GM12878 (cell line): ENCODE results near the gene HLA-B. TPM values are rescaled to one million over a fixed set of nuclear protein-coding genes. Genes with fewer than 3 reads are reported as not detected.

Source experiments
- ATAC-seq: fragments of 200-7000 bp; cut with Tn5 transposase; 3 replicates; pipeline ENCODE4 v1.9.1; 2020; ENCODE audit warnings: mild to moderate bottlenecking, moderate library complexity
- BruUV-seq: library from RNA; stranded (reverse); fragments of 400-500 nt; replicated peaks from 2 replicates; lab custom pipeline; 2021; lab: Mats Ljungman, UMichigan
- CTCF ChIA-PET: fragments of 300-600 bp; sonication (Branson Sonifier 250); formaldehyde crosslinking; extraction: SDS; loops from one replicate; lab custom pipeline; 2021; ENCODE audit warnings: inconsistent platforms; lab: Yijun Ruan, JAX
- POLR2A ChIA-PET: fragments of 350-600 bp; formaldehyde crosslinking; extraction: SDS; loops from one replicate; lab custom pipeline; 2021; ENCODE audit warnings: inconsistent platforms; lab: Charles Lee
- RAD21 ChIA-PET: fragments of 300-600 bp; sonication (Branson Sonifier 250); formaldehyde crosslinking; loops from one replicate; lab custom pipeline; 2023; ENCODE audit warnings: antibody characterized with exemption; ENCODE audit not compliant: unreplicated experiment; lab: Charles Lee
- SMC1A ChIA-PET: fragments of 300-600 bp; sonication (Branson Sonifier 250); formaldehyde crosslinking; loops from one replicate; lab custom pipeline; 2023; ENCODE audit not compliant: unreplicated experiment, uncharacterized antibody; lab: Charles Lee
- DNase-seq: peaks from one replicate; pipeline ENCODE4 v3.0.0-alpha.2; 2011; ENCODE audit warnings: low read depth, low spot score
- FAIRE-seq: peaks from 3 replicates; lab custom pipeline; 2011; peaks lifted over from hg19 to GRCh38; lab: Jason Lieb, UNC
- H2AFZ ChIP-seq: 2 replicates; pipeline ENCODE4 v1.6.0; 2011; ENCODE audit warnings: low read depth, low read length, control low read depth; ENCODE audit not compliant: control insufficient read depth
- H3K27ac ChIP-seq: 2 replicates; pipeline ENCODE4 v1.5.1; 2011; ENCODE audit warnings: control low read depth; ENCODE audit not compliant: control insufficient read depth, insufficient read depth
- H3K27me3 ChIP-seq, 2 experiments: replicated peaks in 1 of 2; 2 replicates each; pipeline versions ENCODE4 v1.6.0 to v1.6.1; 2011; ENCODE audit warnings: low read length in 1 of 2; ENCODE audit not compliant: control insufficient read depth in 2 of 2, insufficient read depth in 2 of 2
- H3K36me3 ChIP-seq, 2 experiments: 2 replicates each; pipeline ENCODE4 v1.5.1; 2011; ENCODE audit warnings: low read length in 1 of 2; ENCODE audit not compliant: control insufficient read depth in 2 of 2, insufficient read depth in 2 of 2
- H3K4me1 ChIP-seq: 2 replicates; pipeline ENCODE4 v1.6.1; 2011; ENCODE audit warnings: mild to moderate bottlenecking, low read length, moderate library complexity, mixed read lengths; ENCODE audit not compliant: control insufficient read depth, insufficient read depth
- H3K4me2 ChIP-seq: 2 replicates; pipeline ENCODE4 v1.6.0; 2011; ENCODE audit warnings: control low read depth; ENCODE audit not compliant: control insufficient read depth, insufficient read depth
- H3K4me3 ChIP-seq: fragments of 200-600 bp; sonication (generic); 2 replicates; pipeline ENCODE4 v1.5.1; 2016
- H3K79me2 ChIP-seq: 2 replicates; pipeline ENCODE4 v1.6.0; 2011; ENCODE audit warnings: low read length; ENCODE audit not compliant: control insufficient read depth, insufficient read depth
- H3K9ac ChIP-seq: 2 replicates; pipeline ENCODE4 v1.8.0; 2011; ENCODE audit warnings: low read length, control low read depth, mixed read lengths; ENCODE audit not compliant: control insufficient read depth, insufficient read depth
- H3K9me3 ChIP-seq: replicated peaks from 3 replicates; pipeline ENCODE4 v1.5.1; 2011; ENCODE audit warnings: mild to moderate bottlenecking, low read length; ENCODE audit not compliant: control insufficient read depth, insufficient read depth
- H4K20me1 ChIP-seq: 2 replicates; pipeline ENCODE4 v1.6.0; 2011; ENCODE audit not compliant: control insufficient read depth, insufficient read depth
- CBFB ChIP-seq: IDR thresholded peaks from 2 replicates; pipeline ENCODE4 v1.6.1; 2016; ENCODE audit warnings: antibody characterized with exemption, low read depth
- CHD1 ChIP-seq: IDR thresholded peaks from 2 replicates; pipeline ENCODE4 v1.6.1; 2012; ENCODE audit warnings: low read depth, low read length, improper control_type of control experiment
- CREB1 ChIP-seq: IDR thresholded peaks from 2 replicates; pipeline ENCODE4 v1.6.1; 2012; ENCODE audit warnings: low read depth, mild to moderate bottlenecking, inconsistent platforms
- LARP7 ChIP-seq: fragments of 450-650 bp; IDR thresholded peaks from 2 replicates; pipeline ENCODE4 v1.6.1; 2017; ENCODE audit warnings: mild to moderate bottlenecking
- POU2F2 ChIP-seq: IDR thresholded peaks from 3 replicates; pipeline ENCODE4 v1.6.1; 2011; ENCODE audit warnings: low read depth, mild to moderate bottlenecking, low read length, borderline replicate concordance
- RUNX3 ChIP-seq: IDR thresholded peaks from 2 replicates; pipeline ENCODE4 v1.6.1; 2012; ENCODE audit warnings: low read length, inconsistent platforms
- SKIL ChIP-seq: fragments of 450-650 bp; IDR thresholded peaks from 2 replicates; pipeline ENCODE4 v1.6.1; 2017; ENCODE audit warnings: mild to moderate bottlenecking, low read depth, inconsistent platforms; ENCODE audit not compliant: poor library complexity, severe bottlenecking
- STAT1 ChIP-seq: fragments of 450-650 bp; conservative IDR thresholded peaks from 2 replicates; pipeline ENCODE4 v1.6.1; 2014; ENCODE audit warnings: antibody characterized with exemption, mild to moderate bottlenecking
- TARDBP ChIP-seq: IDR thresholded peaks from 2 replicates; pipeline ENCODE4 v1.6.1; 2016; ENCODE audit warnings: borderline replicate concordance
- TCF12 ChIP-seq: IDR thresholded peaks from 2 replicates; pipeline ENCODE4 v1.6.1; 2011; ENCODE audit warnings: low read depth, mild to moderate bottlenecking, low read length
- USF2 ChIP-seq: IDR thresholded peaks from 2 replicates; pipeline ENCODE4 v1.6.1; 2011; ENCODE audit warnings: low read depth, low read length, improper control_type of control experiment, borderline replicate concordance
- ZNF207 ChIP-seq: fragments of 450-650 bp; IDR thresholded peaks from 2 replicates; pipeline ENCODE4 v1.6.1; 2014; ENCODE audit warnings: antibody characterized with exemption, mild to moderate bottlenecking, borderline replicate concordance
- WGBS: methylation state at CpG from one replicate; pipeline ENCODE4 v1.1.6; 2016; ENCODE audit warnings: low lambda C conversion rate; ENCODE audit not compliant: insufficient replicate concordance, insufficient coverage; ENCODE audit errors: missing lambda C conversion rate; 5-methylcytosine and 5-hydroxymethylcytosine counted together
- in situ Hi-C: fragments of 300-500 bp; cut with MboI; formaldehyde crosslinking; loops from 9 replicates; pipeline ENCODE4 v1.14.3; 2018; ENCODE audit warnings: mixed read lengths
- intact Hi-C: fragments of 100-400 bp; cut with micrococcal nuclease; formaldehyde crosslinking; loops from one replicate; pipeline ENCODE4 v1.14.2; 2022; ENCODE audit not compliant: unreplicated experiment
- polyA plus RNA-seq, 11 experiments: library from polyadenylated mRNA; depleted of rRNA in 4 of 11; unstranded in 6 of 11; stranded (reverse) in 5 of 11; fragments of >200 nt; fragmentation: Nextera tagmentation in 4 of 11; fragmentation: Illumina TruSeq in 1 of 11; extraction: Ambion mirVana in 4 of 11; extraction: Trizol in 1 of 11; gene quantifications; 1 replicate in 1 of 11; 2 replicates in 10 of 11; pipeline versions ENCODE4 v1.2.1 to v1.2.3, GENCODE V29; 2011 to 2016; ENCODE audit warnings: inconsistent platforms in 2 of 11, missing spikeins in 2 of 11, low read depth in 1 of 11
- total RNA-seq, 4 experiments: library from RNA; depleted of rRNA in 3 of 4; stranded (reverse); fragments of >200 nt in 3 of 4; fragmentation: Illumina TruSeq in 1 of 4; extraction: Trizol in 1 of 4; gene quantifications; 2 replicates each; pipeline versions ENCODE4 v1.2.1 to v1.2.3, GENCODE V29; 2013 to 2021

The HLA-B gene
- total and polyA plus RNA-seq, 10 of the 15 experiments (the other 5 are each of a cell fraction or from before 2014, with no cell fraction given): 820 to 5,128 (median 3,370) TPM

- in situ Hi-C loops: no loop called here
- ChIA-PET POLR2A (interaction anchor here (1.0 kb wide), 1 partner anchor 8 kb away, joined by 3 read pairs; no protein-coding TSS in a partner anchor), SMC1A (no interaction called here), RAD21 (no interaction called here), CTCF (interaction anchor here (1.4 kb wide), 1 partner anchor 12 kb away, joined by 3 read pairs; no protein-coding TSS in a partner anchor)
- Histone ChIP-seq H3K4me2 (no peak overlapping the region), H3K4me3 (no peak overlapping the region), H4K20me1 (no peaks in the 10 kb centered on the region), H3K36me3 (no peaks in the 10 kb centered on the region), H3K79me2 (no peaks in the 10 kb centered on the region), H3K27ac (no peak overlapping the region), H3K27me3 (peaks cover 3% of the 10 kb centered on the region in 2 experiments; a peak in 2 of 4 replicates), H3K9me3 (no peaks in the 10 kb centered on the region), H2AFZ (no peak overlapping the region), H3K4me1 (no peaks in the 10 kb centered on the region), H3K9ac (no peak overlapping the region)
- BruUV-seq: no TSS peak
- intact Hi-C loops: no loop called here
- ATAC-seq: no peak
- 51% methylated on average over 5 of the region's 6 CpGs for WGBS
- FAIRE-seq: no peak
- DNase-seq: no peak
- TF ChIP-seq ZNF207: no peak
- no peak for TF ChIP-seq USF2
- no peak for TF ChIP-seq STAT1
- TF ChIP-seq CREB1: no peak
- no peak for TF ChIP-seq POU2F2
- TF ChIP-seq SKIL: no peak
- TF ChIP-seq TCF12: no peak
- no peak for TF ChIP-seq CHD1
- no peak for TF ChIP-seq TARDBP
- TF ChIP-seq RUNX3: no peak
- no peak for TF ChIP-seq LARP7
- TF ChIP-seq CBFB: no peak
Measured at GRCh38 chr6:31378721-31379103, 21.7 kb upstream of the HLA-B start.
